ENCODE data around the gene CDKN3. TPM values are rescaled to one million over a fixed set of nuclear protein-coding genes. Genes with fewer than 3 reads are reported as not detected.

CDKN3 gene
- total RNA-seq, 1 experiment from 2014 or later = 62.5 TPM

DNA sequence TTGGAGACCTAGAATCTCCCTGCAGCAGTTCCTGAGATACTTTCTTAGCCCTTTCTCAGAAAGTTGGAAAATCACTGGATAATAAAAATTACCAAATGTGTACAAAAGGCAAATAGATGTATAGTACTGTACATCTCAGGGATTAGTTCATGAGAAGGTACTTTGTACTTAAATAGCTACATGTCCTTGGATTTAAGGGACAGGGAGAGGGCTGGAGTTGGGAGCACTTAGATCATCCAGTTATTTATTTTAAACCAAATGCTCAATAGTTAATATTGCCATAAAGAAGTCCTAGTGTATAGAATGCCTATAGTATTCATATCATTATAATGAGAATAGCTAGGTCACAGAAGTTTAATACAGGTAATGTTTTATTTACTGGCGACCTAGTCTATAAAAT is 13.4 kb downstream of the CDKN3 start:
- TF ChIP-seq SP1 (IDR thresholded peaks at IDR 0.05; ENCODE audit: low read depth) = no peak
- TF ChIP-seq FOSL1 (IDR thresholded peaks at IDR 0.05; ENCODE audit: low read depth) = no peak
- TF ChIP-seq ELF1 (IDR thresholded peaks at IDR 0.05; ENCODE audit: borderline replicate concordance, low read depth) = no peak
- ChIA-PET RAD21 (ENCODE audit: low non-redundant PET in 1 of 2, low total read pairs in 2 of 2, uncharacterized antibody in 2 of 2, unreplicated experiment in 2 of 2) (no interaction called here), CTCF (no interaction called here), POLR2A (no interaction called here)
- Histone ChIP-seq H3K4me1 (ENCODE audit: control insufficient read depth in 1 of 2, insufficient read depth in 2 of 2, low read length in 2 of 2) (no peaks in the 10 kb centered on the region), H3K9ac (ENCODE audit: low read length) (no peak overlapping the region), H3K9me3 (ENCODE audit: control insufficient read depth in 1 of 2, insufficient read depth in 1 of 2, low read depth in 1 of 2, low read length in 2 of 2) (no peaks in the 10 kb centered on the region), H2AFZ (ENCODE audit: low read depth, low read length, poor library complexity, severe bottlenecking) (no peak overlapping the region), H3K9me2 (ENCODE audit: insufficient read depth) (no peaks in the 10 kb centered on the region), H4K20me1 (ENCODE audit: insufficient read depth) (no peaks in the 10 kb centered on the region), H3K27me3 (ENCODE audit: insufficient read depth, low read length) (no peaks in the 10 kb centered on the region), H3K4me2 (ENCODE audit: low read length) (no peak overlapping the region), H3K27ac (ENCODE audit: low read depth, low read length) (no peak overlapping the region), H3K79me2 (ENCODE audit: insufficient read depth, low read length) (no peaks in the 10 kb centered on the region), H3K4me3 (replicated peaks in 1 of 2; ENCODE audit: low read depth in 1 of 2, low read length in 2 of 2) (no peak overlapping the region), H3K36me3 (ENCODE audit: control insufficient read depth in 1 of 2, insufficient read depth in 2 of 2, low read length in 2 of 2) (peaks cover 20 to 37% of the 10 kb centered on the region in 2 experiments; a peak in 3 of 4 replicates)
- intact Hi-C loops (cut with micrococcal nuclease) = no loop called here
- ATAC-seq (no peak), DNase-seq (ENCODE audit: low read depth, low spot score) (no peak)
- BruUV-seq (replicated peaks) = no TSS peak

DNA sequence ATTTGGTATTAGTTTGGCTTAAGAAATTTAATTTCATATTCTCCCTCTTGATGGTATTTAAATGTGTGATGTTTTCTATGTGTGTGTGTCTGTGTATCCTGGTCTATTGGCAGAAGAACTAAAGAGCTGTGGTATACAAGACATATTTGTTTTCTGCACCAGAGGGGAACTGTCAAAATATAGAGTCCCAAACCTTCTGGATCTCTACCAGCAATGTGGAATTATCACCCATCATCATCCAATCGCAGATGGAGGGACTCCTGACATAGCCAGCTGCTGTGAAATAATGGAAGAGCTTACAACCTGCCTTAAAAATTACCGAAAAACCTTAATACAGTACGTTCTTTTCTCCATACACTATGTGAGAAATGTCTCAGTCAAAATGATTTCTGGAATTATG is 14.6 kb downstream of the CDKN3 start:
- DNase-seq (ENCODE audit: low read depth, low spot score) = no peak
- H3K9me2 ChIP-seq (ENCODE audit: insufficient read depth) = no peaks in the 10 kb centered on the region
- H3K27ac ChIP-seq (ENCODE audit: low read depth, low read length) = no peak overlapping the region
- H4K20me1 ChIP-seq (ENCODE audit: insufficient read depth) = no peaks in the 10 kb centered on the region
- TF ChIP-seq CEBPB (IDR thresholded peaks at IDR 0.05; ENCODE audit: low read depth) = no peak
- TF ChIP-seq FOSL1 (IDR thresholded peaks at IDR 0.05; ENCODE audit: low read depth) = no peak
- TF ChIP-seq SIN3A (IDR thresholded peaks at IDR 0.05; ENCODE audit: low read depth) = no peak
- TF ChIP-seq EZH2 (IDR thresholded peaks at IDR 0.05) = no peak
- no peak for TF ChIP-seq SRF (IDR thresholded peaks at IDR 0.05; ENCODE audit: low read depth)
- no peak for TF ChIP-seq POLR2A (IDR thresholded peaks at IDR 0.05; ENCODE audit: borderline replicate concordance, extremely low read depth, insufficient read depth, insufficient read length)
- TF ChIP-seq REST (IDR thresholded peaks at IDR 0.05; ENCODE audit: low read depth) = no peak
- no peak for TF ChIP-seq TCF7L2 (IDR thresholded peaks at IDR 0.05; ENCODE audit: borderline replicate concordance, extremely low read depth, insufficient read depth, insufficient read length)
- no peak for TF ChIP-seq JUND (IDR thresholded peaks at IDR 0.05)
- no peak for TF ChIP-seq ZFX (IDR thresholded peaks at IDR 0.05)
- no peak for TF ChIP-seq SP1 (IDR thresholded peaks at IDR 0.05; ENCODE audit: low read depth)
- ChIA-PET CTCF (interaction anchor here (1.5 kb wide), 1 partner anchor 9 kb away, joined by 5 read pairs; no protein-coding TSS in a partner anchor), RAD21 (ENCODE audit: low non-redundant PET in 1 of 2, low total read pairs in 2 of 2, uncharacterized antibody in 2 of 2, unreplicated experiment in 2 of 2) (no interaction called here), POLR2A (no interaction called here)
- no peaks in the 10 kb centered on the region for H3K4me1 ChIP-seq (ENCODE audit: control insufficient read depth in 1 of 2, insufficient read depth in 2 of 2, low read length in 2 of 2)
- no peaks in the 10 kb centered on the region for H3K79me2 ChIP-seq (ENCODE audit: insufficient read depth, low read length)
- H3K9me3 ChIP-seq (ENCODE audit: control insufficient read depth in 1 of 2, insufficient read depth in 1 of 2, low read depth in 1 of 2, low read length in 2 of 2) = no peaks in the 10 kb centered on the region
- no peak overlapping the region for H3K4me3 ChIP-seq (replicated peaks in 1 of 2; ENCODE audit: low read depth in 1 of 2, low read length in 2 of 2)
- H3K4me2 ChIP-seq (ENCODE audit: low read length) = no peak overlapping the region
- H3K36me3 ChIP-seq (ENCODE audit: control insufficient read depth in 1 of 2, insufficient read depth in 2 of 2, low read length in 2 of 2) = peaks cover 20 to 37% of the 10 kb centered on the region in 2 experiments; a peak in 3 of 4 replicates
- intact Hi-C loops (cut with micrococcal nuclease) = no loop called here
- no peaks in the 10 kb centered on the region for H3K27me3 ChIP-seq (ENCODE audit: insufficient read depth, low read length)
- no peak for ATAC-seq
- no peak overlapping the region for H3K9ac ChIP-seq (ENCODE audit: low read length)
- no peak overlapping the region for H2AFZ ChIP-seq (ENCODE audit: low read depth, low read length, poor library complexity, severe bottlenecking)
- no TSS peak for BruUV-seq (replicated peaks)
